DND-41 (cell line): ENCODE data around the gene OR5L2.

Source experiments
- EZH2 ChIP-seq: IDR thresholded peaks from 3 replicates; pipeline ENCODE4 v1.6.1; 2012; ENCODE audit warnings: borderline replicate concordance, low read depth, mild to moderate bottlenecking, moderate library complexity, low read length, inconsistent platforms; ENCODE audit not compliant: severe bottlenecking
- TF ChIP-seq, protein P1 (sequence below): IDR thresholded peaks from 2 replicates; pipeline ENCODE4 v1.5.1; 2012; ENCODE audit warnings: borderline replicate concordance, low read length, moderate library complexity, mild to moderate bottlenecking; ENCODE audit not compliant: poor library complexity, severe bottlenecking; ENCODE audit errors: extremely low read depth

- TF ChIP-seq, protein P1, sequence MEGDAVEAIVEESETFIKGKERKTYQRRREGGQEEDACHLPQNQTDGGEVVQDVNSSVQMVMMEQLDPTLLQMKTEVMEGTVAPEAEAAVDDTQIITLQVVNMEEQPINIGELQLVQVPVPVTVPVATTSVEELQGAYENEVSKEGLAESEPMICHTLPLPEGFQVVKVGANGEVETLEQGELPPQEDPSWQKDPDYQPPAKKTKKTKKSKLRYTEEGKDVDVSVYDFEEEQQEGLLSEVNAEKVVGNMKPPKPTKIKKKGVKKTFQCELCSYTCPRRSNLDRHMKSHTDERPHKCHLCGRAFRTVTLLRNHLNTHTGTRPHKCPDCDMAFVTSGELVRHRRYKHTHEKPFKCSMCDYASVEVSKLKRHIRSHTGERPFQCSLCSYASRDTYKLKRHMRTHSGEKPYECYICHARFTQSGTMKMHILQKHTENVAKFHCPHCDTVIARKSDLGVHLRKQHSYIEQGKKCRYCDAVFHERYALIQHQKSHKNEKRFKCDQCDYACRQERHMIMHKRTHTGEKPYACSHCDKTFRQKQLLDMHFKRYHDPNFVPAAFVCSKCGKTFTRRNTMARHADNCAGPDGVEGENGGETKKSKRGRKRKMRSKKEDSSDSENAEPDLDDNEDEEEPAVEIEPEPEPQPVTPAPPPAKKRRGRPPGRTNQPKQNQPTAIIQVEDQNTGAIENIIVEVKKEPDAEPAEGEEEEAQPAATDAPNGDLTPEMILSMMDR: no peak
- no peak for TF ChIP-seq EZH2
Measured at GRCh38 chr11:55819330-55819729, 7.7 kb upstream of the OR5L2 start, which contains the start of gene OR5D18.
